SK-N-SH (cell line): Measurements from ENCODE around the gene HMG20A. TPM values are rescaled to one million over a fixed set of nuclear protein-coding genes. Genes with fewer than 3 reads are reported as not detected.

Experiments
- CTCF ChIA-PET: fragments of 300-600, 350-600 bp; formaldehyde crosslinking; extraction: SDS; loops from one replicate; lab custom pipeline; 2021; lab: Yijun Ruan, JAX
- POLR2A ChIA-PET: fragments of 350-600 bp; sonication (Branson Sonifier 250); formaldehyde crosslinking; extraction: SDS; loops from one replicate; lab custom pipeline; 2020; ENCODE audit warnings: antibody characterized with exemption, inconsistent platforms; lab: Yijun Ruan, JAX
- DNase-seq: peaks from one replicate; pipeline ENCODE4 v3.0.0; 2012
- H2AFZ ChIP-seq: fragments of 200-600 bp; sonication (generic); 2 replicates; pipeline ENCODE4 v1.8.1; 2016; ENCODE audit warnings: antibody characterized with exemption, mild to moderate bottlenecking, low read depth
- H3F3A ChIP-seq: fragments of 200-600 bp; sonication (generic); replicated peaks from 2 replicates; pipeline ENCODE3; 2016; ENCODE audit warnings: antibody characterized with exemption, mild to moderate bottlenecking; ENCODE audit not compliant: insufficient read depth
- H3K27ac ChIP-seq, 2 experiments: fragments of 200-500 bp in 1 of 2; fragments of 200-600 bp in 1 of 2; sonication (Bioruptor generic) in 1 of 2; sonication (generic), shearing (Covaris generic) in 1 of 2; 2 replicates each; pipeline versions ENCODE4 v1.5.1 to v1.6.1; 2014 to 2016; ENCODE audit warnings: low read depth in 2 of 2, inconsistent platforms in 1 of 2, low read length in 1 of 2, mild to moderate bottlenecking in 1 of 2, mixed read lengths in 1 of 2
- H3K27me3 ChIP-seq: fragments of 200-600 bp; sonication (generic), shearing (Covaris generic); 2 replicates; pipeline ENCODE4 v1.6.1; 2016; ENCODE audit warnings: mixed run types; ENCODE audit not compliant: insufficient read depth
- H3K36me3 ChIP-seq, 2 experiments: fragments of 200-500 bp in 1 of 2; fragments of 200-600 bp in 1 of 2; sonication (Bioruptor generic) in 1 of 2; sonication (generic) in 1 of 2; replicated peaks in 1 of 2; 2 replicates each; pipeline versions ENCODE3 to v1.5.1; 2014 to 2016; ENCODE audit warnings: low read length in 1 of 2, mild to moderate bottlenecking in 1 of 2; ENCODE audit not compliant: insufficient read depth in 2 of 2, control insufficient read depth in 1 of 2
- H3K4me1 ChIP-seq, 2 experiments: fragments of 200-500 bp in 1 of 2; fragments of 200-600 bp in 1 of 2; sonication (Bioruptor generic) in 1 of 2; sonication (generic), shearing (Covaris generic) in 1 of 2; 2 replicates each; pipeline versions ENCODE4 v1.5.1 to v1.6.1; 2014 to 2016; ENCODE audit warnings: low read depth in 1 of 2, low read length in 1 of 2, mixed run types in 1 of 2; ENCODE audit not compliant: insufficient read depth in 2 of 2, control insufficient read depth in 1 of 2
- H3K4me2 ChIP-seq: fragments of 200-600 bp; sonication (generic), shearing (Covaris generic); 2 replicates; pipeline ENCODE4 v1.6.1; 2017; ENCODE audit warnings: mixed run types
- H3K4me3 ChIP-seq, 2 experiments: fragments of 200-500 bp in 1 of 2; fragments of 200-600 bp in 1 of 2; sonication (Bioruptor generic) in 1 of 2; sonication (generic), shearing (Covaris generic) in 1 of 2; 2 replicates each; pipeline versions ENCODE4 v1.5.1 to v1.8.1; 2014 to 2016; ENCODE audit warnings: low read depth in 2 of 2, inconsistent platforms in 1 of 2, low read length in 1 of 2, mild to moderate bottlenecking in 1 of 2, mixed read lengths in 1 of 2, moderate library complexity in 1 of 2
- H3K79me2 ChIP-seq: fragments of 200-600 bp; sonication (generic); 2 replicates; pipeline ENCODE4 v1.8.1; 2017; ENCODE audit warnings: mild to moderate bottlenecking; ENCODE audit not compliant: insufficient read depth
- H3K9ac ChIP-seq: fragments of 200-600 bp; sonication (generic); 2 replicates; pipeline ENCODE4 v1.6.1; 2017; ENCODE audit warnings: mixed run types
- H3K9me2 ChIP-seq: fragments of 200-600 bp; sonication (generic); 2 replicates; pipeline ENCODE4 v1.6.1; 2017; ENCODE audit warnings: mixed run types
- H3K9me3 ChIP-seq: fragments of 200-600 bp; sonication (generic); 2 replicates; pipeline ENCODE4 v1.6.1; 2017; ENCODE audit warnings: mixed run types, mild to moderate bottlenecking, moderate library complexity
- H4K20me1 ChIP-seq: fragments of 200-600 bp; sonication (generic); 2 replicates; pipeline ENCODE4 v1.6.1; 2017; ENCODE audit warnings: mild to moderate bottlenecking, mixed run types; ENCODE audit not compliant: insufficient read depth
- CHD2 ChIP-seq: fragments of 150-350 bp; IDR thresholded peaks from 2 replicates; pipeline ENCODE4 v1.6.1; 2018; ENCODE audit warnings: low read length; ENCODE audit not compliant: partially characterized antibody
- ELF1 ChIP-seq: IDR thresholded peaks from 2 replicates; pipeline ENCODE4 v1.4.0; 2012
- EP300 ChIP-seq, 2 experiments: IDR thresholded peaks; 2 replicates each; pipeline versions ENCODE4 v1.4.0 to v1.6.1; 2012; ENCODE audit warnings: borderline replicate concordance in 1 of 2, low read depth in 1 of 2, low read length in 1 of 2
- EZH2phosphoT487 ChIP-seq: fragments of 200-600 bp; sonication (generic); IDR thresholded peaks from 2 replicates; pipeline ENCODE4 v1.6.1; 2017; ENCODE audit warnings: low read depth, mixed run types, mild to moderate bottlenecking, antibody characterized with exemption, moderate library complexity, borderline replicate concordance
- FOXJ3 ChIP-seq: sonication (generic); formaldehyde crosslinking; IDR thresholded peaks from 2 replicates; pipeline ENCODE4 v1.5.1; 2020; ENCODE audit warnings: mild to moderate bottlenecking, missing genetic modification reagents
- FOXM1 ChIP-seq: IDR thresholded peaks from 2 replicates; pipeline ENCODE4 v1.4.0; 2012; ENCODE audit warnings: low read depth, mild to moderate bottlenecking
- GABPA ChIP-seq: IDR thresholded peaks from 2 replicates; pipeline ENCODE4 v1.4.0; 2012; ENCODE audit warnings: low read depth, mild to moderate bottlenecking
- JUND ChIP-seq: IDR thresholded peaks from 2 replicates; pipeline ENCODE4 v1.4.0; 2012
- NRF1 ChIP-seq: IDR thresholded peaks from 2 replicates; pipeline ENCODE4 v1.6.1; 2012; ENCODE audit warnings: low read depth, mild to moderate bottlenecking, low read length
- PBX3 ChIP-seq: IDR thresholded peaks from 2 replicates; pipeline ENCODE4; 2012
- SIN3A ChIP-seq: IDR thresholded peaks from 2 replicates; pipeline ENCODE4 v1.6.1; 2012; ENCODE audit warnings: low read depth, mild to moderate bottlenecking, low read length, moderate library complexity, borderline replicate concordance
- SMC3 ChIP-seq: IDR thresholded peaks from 2 replicates; pipeline ENCODE4 v1.6.1; 2012; ENCODE audit warnings: low read depth, low read length, improper control_type of control experiment
- TAF1 ChIP-seq: IDR thresholded peaks from 2 replicates; pipeline ENCODE4 v1.6.1; 2012; ENCODE audit warnings: low read depth, mild to moderate bottlenecking, low read length, moderate library complexity, borderline replicate concordance
- TCF12 ChIP-seq: IDR thresholded peaks from 2 replicates; pipeline ENCODE4 v1.4.0; 2012
- WGBS: methylation state at CpG from one replicate; pipeline ENCODE4 v1.1.6; 2017; ENCODE audit warnings: low lambda C conversion rate; 5-methylcytosine and 5-hydroxymethylcytosine counted together
- polyA plus RNA-seq, 3 experiments: library from polyadenylated mRNA; depleted of rRNA; stranded (reverse); fragments of >200 nt; gene quantifications; 2 replicates each; pipeline ENCODE4 v1.2.3, GENCODE V29; 2012
- TF ChIP-seq, protein P1 (sequence below): IDR thresholded peaks from 2 replicates; pipeline ENCODE4 v1.4.0; 2012; ENCODE audit warnings: low read depth, borderline replicate concordance
- TF ChIP-seq, protein P2 (sequence below): IDR thresholded peaks from 2 replicates; pipeline ENCODE4 v1.6.1; 2012; ENCODE audit warnings: mild to moderate bottlenecking, low read depth, low read length, moderate library complexity
- TF ChIP-seq, protein P3 (sequence below): IDR thresholded peaks from 2 replicates; pipeline ENCODE4 v1.4.0; 2012; ENCODE audit warnings: low read depth, borderline replicate concordance
- TF ChIP-seq, protein P4 (sequence below): IDR thresholded peaks from 2 replicates; pipeline ENCODE4 v1.4.0; 2012; ENCODE audit warnings: low read depth

The HMG20A gene
- polyA plus RNA-seq, 1 of the 3 experiments (the other 2 are of a cell fraction), result 27.7 TPM

DNA sequence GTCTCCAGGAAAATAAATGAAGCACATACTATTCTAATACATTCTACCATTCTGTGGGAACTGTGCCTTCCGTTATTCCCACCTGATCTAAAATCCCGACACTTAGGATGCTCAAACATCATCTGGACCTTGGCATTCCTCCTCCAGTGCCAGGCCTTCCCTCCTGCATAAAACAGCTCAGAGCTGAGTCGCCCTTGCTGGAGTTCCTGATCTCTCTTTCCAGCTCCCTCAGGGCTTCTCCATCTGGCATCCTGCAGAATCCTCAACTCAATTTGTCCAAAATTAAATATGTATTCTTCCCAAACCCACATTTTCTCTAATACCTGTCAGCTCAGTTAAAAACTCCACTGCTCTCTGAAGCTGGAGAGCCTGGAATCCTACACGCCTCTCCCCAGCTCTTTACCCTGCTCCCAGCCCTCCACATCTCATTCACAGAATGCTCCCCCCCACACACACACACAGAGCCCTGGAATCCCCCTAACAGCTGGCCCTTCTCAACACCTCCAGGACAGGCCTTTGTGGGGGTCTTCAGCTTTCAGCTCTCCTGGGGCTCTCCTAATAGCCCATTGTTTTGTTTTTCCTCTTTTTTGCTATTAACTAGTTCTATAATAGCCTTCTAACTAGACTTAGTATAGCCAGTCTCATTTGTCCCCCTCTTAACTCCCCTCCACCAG is 78.5 kb downstream of the HMG20A start:
- CTCF ChIA-PET, result interaction anchor here (0.7 to 7.1 kb wide), 9 partner anchors 10 to 622 kb away, joined by 3 to 80 read pairs (median 10); partner anchors contain the start of gene LINGO1

GRCh38 chr15:77500989-77501388 is 80.3 kb downstream of the HMG20A start:
- no peaks in the 10 kb centered on the region for H3K79me2 ChIP-seq
- no peaks in the 10 kb centered on the region for H3K9me3 ChIP-seq
- H4K20me1 ChIP-seq, result no peaks in the 10 kb centered on the region
- DNase-seq, result no peak
- peaks cover 15% of the 10 kb centered on the region for H3F3A ChIP-seq
- no peaks in the 10 kb centered on the region for H3K36me3 ChIP-seq
- no peak overlapping the region for H3K9ac ChIP-seq
- H3K4me2 ChIP-seq, result peak overlapping the region; percentile 14; the same call in 1 of the 2 replicates
- no peaks in the 10 kb centered on the region for H3K27me3 ChIP-seq
- WGBS, result 45% methylated on average over 2 of the region's 2 CpGs
- CTCF ChIA-PET, result interaction anchor here (7.1 kb wide), 1 partner anchor 42 kb away, joined by 80 read pairs; no protein-coding TSS in a partner anchor
- peaks cover 38 to 58% of the 10 kb centered on the region in 2 experiments for H3K4me1 ChIP-seq
- H3K27ac ChIP-seq, result no peak overlapping the region
- H2AFZ ChIP-seq, result no peak overlapping the region
- POLR2A ChIA-PET, result no interaction called here
- no peak overlapping the region for H3K4me3 ChIP-seq
- H3K9me2 ChIP-seq, result no peaks in the 10 kb centered on the region
- TF ChIP-seq, protein P1, sequence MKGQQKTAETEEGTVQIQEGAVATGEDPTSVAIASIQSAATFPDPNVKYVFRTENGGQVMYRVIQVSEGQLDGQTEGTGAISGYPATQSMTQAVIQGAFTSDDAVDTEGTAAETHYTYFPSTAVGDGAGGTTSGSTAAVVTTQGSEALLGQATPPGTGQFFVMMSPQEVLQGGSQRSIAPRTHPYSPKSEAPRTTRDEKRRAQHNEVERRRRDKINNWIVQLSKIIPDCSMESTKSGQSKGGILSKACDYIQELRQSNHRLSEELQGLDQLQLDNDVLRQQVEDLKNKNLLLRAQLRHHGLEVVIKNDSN, result no peak
- TF ChIP-seq, protein P2, sequence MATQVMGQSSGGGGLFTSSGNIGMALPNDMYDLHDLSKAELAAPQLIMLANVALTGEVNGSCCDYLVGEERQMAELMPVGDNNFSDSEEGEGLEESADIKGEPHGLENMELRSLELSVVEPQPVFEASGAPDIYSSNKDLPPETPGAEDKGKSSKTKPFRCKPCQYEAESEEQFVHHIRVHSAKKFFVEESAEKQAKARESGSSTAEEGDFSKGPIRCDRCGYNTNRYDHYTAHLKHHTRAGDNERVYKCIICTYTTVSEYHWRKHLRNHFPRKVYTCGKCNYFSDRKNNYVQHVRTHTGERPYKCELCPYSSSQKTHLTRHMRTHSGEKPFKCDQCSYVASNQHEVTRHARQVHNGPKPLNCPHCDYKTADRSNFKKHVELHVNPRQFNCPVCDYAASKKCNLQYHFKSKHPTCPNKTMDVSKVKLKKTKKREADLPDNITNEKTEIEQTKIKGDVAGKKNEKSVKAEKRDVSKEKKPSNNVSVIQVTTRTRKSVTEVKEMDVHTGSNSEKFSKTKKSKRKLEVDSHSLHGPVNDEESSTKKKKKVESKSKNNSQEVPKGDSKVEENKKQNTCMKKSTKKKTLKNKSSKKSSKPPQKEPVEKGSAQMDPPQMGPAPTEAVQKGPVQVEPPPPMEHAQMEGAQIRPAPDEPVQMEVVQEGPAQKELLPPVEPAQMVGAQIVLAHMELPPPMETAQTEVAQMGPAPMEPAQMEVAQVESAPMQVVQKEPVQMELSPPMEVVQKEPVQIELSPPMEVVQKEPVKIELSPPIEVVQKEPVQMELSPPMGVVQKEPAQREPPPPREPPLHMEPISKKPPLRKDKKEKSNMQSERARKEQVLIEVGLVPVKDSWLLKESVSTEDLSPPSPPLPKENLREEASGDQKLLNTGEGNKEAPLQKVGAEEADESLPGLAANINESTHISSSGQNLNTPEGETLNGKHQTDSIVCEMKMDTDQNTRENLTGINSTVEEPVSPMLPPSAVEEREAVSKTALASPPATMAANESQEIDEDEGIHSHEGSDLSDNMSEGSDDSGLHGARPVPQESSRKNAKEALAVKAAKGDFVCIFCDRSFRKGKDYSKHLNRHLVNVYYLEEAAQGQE, result no peak
- TF ChIP-seq SIN3A, result no peak
- TF ChIP-seq SMC3, result no peak
- TF ChIP-seq JUND, result peak; percentile 68
- TF ChIP-seq ELF1, result no peak
- TF ChIP-seq, protein P3, sequence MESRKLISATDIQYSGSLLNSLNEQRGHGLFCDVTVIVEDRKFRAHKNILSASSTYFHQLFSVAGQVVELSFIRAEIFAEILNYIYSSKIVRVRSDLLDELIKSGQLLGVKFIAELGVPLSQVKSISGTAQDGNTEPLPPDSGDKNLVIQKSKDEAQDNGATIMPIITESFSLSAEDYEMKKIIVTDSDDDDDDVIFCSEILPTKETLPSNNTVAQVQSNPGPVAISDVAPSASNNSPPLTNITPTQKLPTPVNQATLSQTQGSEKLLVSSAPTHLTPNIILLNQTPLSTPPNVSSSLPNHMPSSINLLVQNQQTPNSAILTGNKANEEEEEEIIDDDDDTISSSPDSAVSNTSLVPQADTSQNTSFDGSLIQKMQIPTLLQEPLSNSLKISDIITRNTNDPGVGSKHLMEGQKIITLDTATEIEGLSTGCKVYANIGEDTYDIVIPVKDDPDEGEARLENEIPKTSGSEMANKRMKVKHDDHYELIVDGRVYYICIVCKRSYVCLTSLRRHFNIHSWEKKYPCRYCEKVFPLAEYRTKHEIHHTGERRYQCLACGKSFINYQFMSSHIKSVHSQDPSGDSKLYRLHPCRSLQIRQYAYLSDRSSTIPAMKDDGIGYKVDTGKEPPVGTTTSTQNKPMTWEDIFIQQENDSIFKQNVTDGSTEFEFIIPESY, result no peak
- TF ChIP-seq CHD2, result no peak
- TF ChIP-seq EZH2phosphoT487, result no peak
- TF ChIP-seq EP300 (IDR thresholded peaks at IDR 0.05; ENCODE audit: borderline replicate concordance in 1 of 2, low read depth in 1 of 2, low read length in 1 of 2), result peak in 1 of 2 experiments; percentile 27; a peak in 1 of 4 replicates
- TF ChIP-seq GABPA, result no peak
- no peak for TF ChIP-seq FOXM1
- TF ChIP-seq, protein P4, sequence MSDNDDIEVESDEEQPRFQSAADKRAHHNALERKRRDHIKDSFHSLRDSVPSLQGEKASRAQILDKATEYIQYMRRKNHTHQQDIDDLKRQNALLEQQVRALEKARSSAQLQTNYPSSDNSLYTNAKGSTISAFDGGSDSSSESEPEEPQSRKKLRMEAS, result no peak
- no peak for TF ChIP-seq TAF1
- no peak for TF ChIP-seq NRF1

More for the DNA sequence above, 78.5 kb downstream of the HMG20A start:
- H3K9ac ChIP-seq, result no peak overlapping the region
- peak overlapping the region; percentile 83; the same call in 1 of the 2 replicates for H3K4me2 ChIP-seq
- no peak overlapping the region for H3K4me3 ChIP-seq
- TF ChIP-seq CHD2 (no peak), PBX3 (no peak), TCF12 (peak; percentile 32; the same call in 1 of the 2 replicates), FOXJ3 (no peak)
- H3K79me2 ChIP-seq, result no peaks in the 10 kb centered on the region
- no peaks in the 10 kb centered on the region for H3K9me3 ChIP-seq
- no peaks in the 10 kb centered on the region for H3K36me3 ChIP-seq
- no peaks in the 10 kb centered on the region for H3K9me2 ChIP-seq
- H3K27me3 ChIP-seq, result no peaks in the 10 kb centered on the region
- H2AFZ ChIP-seq, result no peak overlapping the region
- WGBS, result 87% methylated on average over 4 of the region's 4 CpGs
- POLR2A ChIA-PET, result no interaction called here
- no peaks in the 10 kb centered on the region for H4K20me1 ChIP-seq
- H3K4me1 ChIP-seq, result peaks cover 40 to 53% of the 10 kb centered on the region in 2 experiments
- H3F3A ChIP-seq, result peaks cover 15% of the 10 kb centered on the region
- peak overlapping the region in 1 of 2 experiments; percentile 98; a peak in 2 of 4 replicates for H3K27ac ChIP-seq
- DNase-seq, result peak; percentile 36
